ENCODE measurements around the gene ALOX12. TPM values are rescaled to one million over a fixed set of nuclear protein-coding genes. Genes with fewer than 3 reads are reported as not detected.

ALOX12 gene
- total RNA-seq, 2 experiments from 2014 or later = not detected

DNA sequence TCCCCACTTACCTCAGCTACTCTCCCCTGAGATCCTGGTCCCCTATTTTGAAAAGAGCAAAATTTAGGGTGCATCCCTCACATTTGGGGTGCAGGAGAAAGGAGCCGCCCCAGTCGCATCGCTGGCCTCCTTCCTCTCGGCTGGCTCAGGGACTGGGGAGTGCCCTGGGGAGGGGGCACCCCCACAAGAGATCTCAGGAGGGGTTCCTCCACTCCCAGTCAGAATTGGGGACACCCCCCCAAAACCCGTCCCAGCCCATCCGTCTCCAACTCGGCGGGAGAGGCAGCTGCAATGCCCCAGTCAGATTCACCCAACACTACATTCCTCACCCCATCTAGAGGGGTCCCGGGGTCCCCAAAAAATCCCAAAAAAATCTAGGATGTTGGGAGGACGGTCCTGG is 23.5 kb downstream of the ALOX12 start:
- Histone ChIP-seq H2AFZ (ENCODE audit: low read length) (no peak overlapping the region), H3K9me3 (ENCODE audit: low read length) (no peaks in the 10 kb centered on the region), H3K27ac (ENCODE audit: low read depth, low read length, poor library complexity, severe bottlenecking) (no peak overlapping the region), H3K4me1 (ENCODE audit: insufficient read depth, low read length, poor library complexity, severe bottlenecking) (peaks cover 21% of the 10 kb centered on the region), H3K36me3 (ENCODE audit: insufficient read depth, low read length) (peaks cover 13% of the 10 kb centered on the region; the same call in 1 of the 2 replicates), H3K79me2 (ENCODE audit: insufficient read depth, low read depth, low read length) (no peaks in the 10 kb centered on the region), H3K4me3 (ENCODE audit: low read depth, low read length, poor library complexity, severe bottlenecking) (no peak overlapping the region), H4K20me1 (ENCODE audit: insufficient read depth, low read length) (no peaks in the 10 kb centered on the region), H3K9me2 (ENCODE audit: insufficient read depth, low read length) (no peaks in the 10 kb centered on the region), H3K4me2 (ENCODE audit: low read length) (no peak overlapping the region)
- TF ChIP-seq EZH2phosphoT487 (IDR thresholded peaks at IDR 0.05; ENCODE audit: borderline replicate concordance, low read depth, low read length) = no peak
- TF ChIP-seq, protein P1, sequence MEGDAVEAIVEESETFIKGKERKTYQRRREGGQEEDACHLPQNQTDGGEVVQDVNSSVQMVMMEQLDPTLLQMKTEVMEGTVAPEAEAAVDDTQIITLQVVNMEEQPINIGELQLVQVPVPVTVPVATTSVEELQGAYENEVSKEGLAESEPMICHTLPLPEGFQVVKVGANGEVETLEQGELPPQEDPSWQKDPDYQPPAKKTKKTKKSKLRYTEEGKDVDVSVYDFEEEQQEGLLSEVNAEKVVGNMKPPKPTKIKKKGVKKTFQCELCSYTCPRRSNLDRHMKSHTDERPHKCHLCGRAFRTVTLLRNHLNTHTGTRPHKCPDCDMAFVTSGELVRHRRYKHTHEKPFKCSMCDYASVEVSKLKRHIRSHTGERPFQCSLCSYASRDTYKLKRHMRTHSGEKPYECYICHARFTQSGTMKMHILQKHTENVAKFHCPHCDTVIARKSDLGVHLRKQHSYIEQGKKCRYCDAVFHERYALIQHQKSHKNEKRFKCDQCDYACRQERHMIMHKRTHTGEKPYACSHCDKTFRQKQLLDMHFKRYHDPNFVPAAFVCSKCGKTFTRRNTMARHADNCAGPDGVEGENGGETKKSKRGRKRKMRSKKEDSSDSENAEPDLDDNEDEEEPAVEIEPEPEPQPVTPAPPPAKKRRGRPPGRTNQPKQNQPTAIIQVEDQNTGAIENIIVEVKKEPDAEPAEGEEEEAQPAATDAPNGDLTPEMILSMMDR (conservative IDR thresholded peaks at IDR 0.05; ENCODE audit: low read length) = no peak
- CTCF ChIA-PET (ENCODE audit: unreplicated experiment) = no interaction called here
- DNase-seq (ENCODE audit: low spot score) = no peak
- intact Hi-C loops (cut with micrococcal nuclease; ENCODE audit: unreplicated experiment) = no loop called here
- BruUV-seq (replicated peaks) = no TSS peak
- POLR2A ChIA-PET = no interaction called here

DNA sequence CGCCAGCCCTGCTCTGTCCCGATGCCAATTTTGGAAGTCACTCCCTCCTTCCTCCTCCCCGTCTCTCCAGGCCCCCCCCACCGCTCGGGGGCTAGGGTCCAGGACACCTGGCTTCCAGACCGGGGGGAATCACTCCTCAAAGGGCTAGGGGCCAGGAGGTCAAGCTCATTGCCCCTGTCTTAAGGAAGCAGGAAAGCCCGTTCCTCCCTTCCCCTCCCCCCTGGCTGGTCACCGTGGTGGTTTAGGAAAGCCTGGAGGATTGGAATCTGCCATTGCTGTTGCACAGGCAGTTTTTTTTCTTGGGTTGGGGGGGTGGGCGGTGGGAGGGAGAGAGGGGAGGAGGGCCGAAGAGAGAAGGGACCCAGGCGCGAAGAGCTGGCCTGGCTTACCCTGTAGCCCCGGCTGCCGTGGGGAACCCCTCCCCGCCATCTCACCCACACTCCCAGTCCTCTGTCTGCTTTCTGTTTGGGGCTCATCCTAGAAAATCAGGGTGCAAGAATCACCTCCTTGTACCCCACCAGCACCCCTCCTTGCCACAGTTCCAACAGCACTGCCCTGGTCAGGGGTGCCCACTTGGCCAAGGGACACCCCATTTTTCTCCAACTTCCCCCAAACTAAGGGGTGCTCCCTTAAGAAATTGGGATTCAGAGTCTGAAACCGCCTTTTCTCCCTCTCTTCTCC is 24.1 kb downstream of the ALOX12 start:
- H3K79me2 ChIP-seq (ENCODE audit: insufficient read depth, low read depth, low read length) = no peaks in the 10 kb centered on the region
- no peak overlapping the region for H3K4me3 ChIP-seq (ENCODE audit: low read depth, low read length, poor library complexity, severe bottlenecking)
- H3K27ac ChIP-seq (ENCODE audit: low read depth, low read length, poor library complexity, severe bottlenecking) = no peak overlapping the region
- CTCF ChIA-PET (ENCODE audit: unreplicated experiment) = no interaction called here
- no peaks in the 10 kb centered on the region for H4K20me1 ChIP-seq (ENCODE audit: insufficient read depth, low read length)
- no peak overlapping the region for H3K4me2 ChIP-seq (ENCODE audit: low read length)
- POLR2A ChIA-PET = no interaction called here
- intact Hi-C loops (cut with micrococcal nuclease; ENCODE audit: unreplicated experiment) = loop anchor here (5.0 kb wide), 1 partner anchor 108 kb away; no protein-coding TSS in a partner anchor
- no peaks in the 10 kb centered on the region for H3K9me3 ChIP-seq (ENCODE audit: low read length)
- peaks cover 21% of the 10 kb centered on the region for H3K4me1 ChIP-seq (ENCODE audit: insufficient read depth, low read length, poor library complexity, severe bottlenecking)
- no peak for DNase-seq (ENCODE audit: low spot score)
- H3K9me2 ChIP-seq (ENCODE audit: insufficient read depth, low read length) = no peaks in the 10 kb centered on the region
- H3K36me3 ChIP-seq (ENCODE audit: insufficient read depth, low read length) = peaks cover 13% of the 10 kb centered on the region; the same call in 1 of the 2 replicates
- no peak overlapping the region for H2AFZ ChIP-seq (ENCODE audit: low read length)
- BruUV-seq (replicated peaks) = no TSS peak
- TF ChIP-seq EZH2phosphoT487 (IDR thresholded peaks at IDR 0.05; ENCODE audit: borderline replicate concordance, low read depth, low read length) = no peak
- TF ChIP-seq, protein P1 (conservative IDR thresholded peaks at IDR 0.05; ENCODE audit: low read length) = no peak
